HuH-7 (cell line): Measurements from ENCODE around the gene TMED3.
"Not testable (repeated sequence)": the region's sequence is repeated elsewhere in the genome, so short reads cannot be mapped to it uniquely, and the experiment has no call there.

ENCODE experiments used
- DNase-seq: peaks from one replicate; pipeline ENCODE4 v3.0.0; 2011; ENCODE audit warnings: low spot score

The TMED3 gene

GRCh38 chr15:79316864-79317263 lies 6.0 kb downstream of the TMED3 start:
- DNase-seq: no peak

- DNase-seq: not testable (repeated sequence)
Measured at GRCh38 chr15:79319973-79320372, 9.1 kb downstream of the TMED3 start.

DNA sequence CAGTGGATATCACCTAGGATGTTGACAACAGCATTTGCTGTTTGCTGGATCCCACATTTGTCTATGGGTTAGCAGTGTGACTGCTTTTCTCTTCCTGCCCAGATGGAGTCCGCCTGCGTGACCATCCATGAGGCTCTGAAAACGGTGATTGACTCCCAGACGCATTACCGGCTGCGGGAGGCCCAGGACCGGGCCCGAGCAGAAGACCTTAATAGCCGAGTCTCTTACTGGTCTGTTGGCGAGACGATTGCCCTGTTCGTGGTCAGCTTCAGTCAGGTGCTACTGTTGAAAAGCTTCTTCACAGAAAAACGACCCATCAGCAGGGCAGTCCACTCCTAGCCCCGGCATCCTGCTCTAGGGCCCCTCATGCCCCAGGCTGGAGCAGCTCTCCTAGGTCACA lies 11.0 kb downstream of the TMED3 start:
- no peak for DNase-seq

DNA sequence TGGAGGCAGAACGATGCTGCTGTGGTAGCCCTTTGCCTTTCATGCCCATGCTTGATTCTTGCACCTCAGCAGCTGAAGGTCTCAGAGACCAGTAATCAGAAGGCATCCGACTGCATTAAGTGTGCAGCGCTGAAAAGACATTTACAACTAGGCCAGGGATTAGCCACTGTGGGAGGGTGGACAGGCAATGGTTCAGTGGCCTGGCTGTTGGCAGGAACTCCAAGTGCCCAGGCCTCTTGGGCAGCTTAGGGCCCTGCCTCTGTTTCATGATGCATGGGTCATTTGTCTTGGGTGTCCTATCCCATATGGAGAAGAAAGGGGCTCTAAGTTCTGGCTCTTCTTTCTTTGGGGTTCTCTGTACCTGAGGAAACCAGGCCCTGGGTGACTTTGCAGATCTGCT lies 11.4 kb downstream of the TMED3 start:
- no peak for DNase-seq

DNA sequence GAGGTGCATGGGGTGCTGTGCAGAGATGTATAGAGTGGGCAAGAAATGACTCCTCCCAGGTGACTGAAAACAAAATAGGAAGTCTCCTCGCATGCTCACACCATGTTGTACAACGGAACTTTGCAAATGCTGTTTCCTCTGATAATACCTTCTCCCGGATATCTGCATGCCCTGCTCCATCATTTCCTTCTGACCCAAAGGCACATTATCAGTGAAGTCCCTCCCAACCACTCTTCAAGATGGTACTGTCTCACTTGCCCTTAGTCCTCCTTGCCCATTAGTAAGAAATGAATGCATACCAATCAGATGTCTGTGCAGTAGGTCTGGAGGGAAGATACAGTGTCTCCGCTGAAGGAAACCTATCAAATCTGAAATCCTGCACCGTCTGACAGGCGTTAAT lies 12.0 kb downstream of the TMED3 start:
- DNase-seq: no peak

DNA sequence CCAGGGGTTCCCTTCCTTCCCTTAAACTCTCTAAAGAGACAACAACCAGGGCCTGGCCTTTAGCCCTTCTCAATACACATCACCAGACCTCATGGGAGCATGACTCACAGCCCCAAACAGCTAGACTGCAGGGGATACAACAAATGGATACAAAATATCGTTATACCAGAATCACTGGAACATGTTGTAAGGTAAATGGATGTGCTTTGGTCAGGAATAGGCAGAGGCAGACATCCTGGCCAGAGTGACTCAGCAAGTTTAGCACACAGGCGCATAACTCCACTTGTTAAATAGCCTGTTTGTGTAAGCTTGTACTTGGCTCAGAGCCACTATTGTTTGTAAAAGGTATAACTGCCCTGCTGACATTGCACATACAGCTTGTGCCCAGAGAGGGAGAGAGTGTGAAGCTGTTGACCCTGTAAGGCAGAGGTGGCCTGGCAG lies 18.3 kb downstream of the TMED3 start:
- peak; percentile 17 for DNase-seq

GRCh38 chr15:79332824-79333510 lies 22.1 kb downstream of the TMED3 start:
- no peak for DNase-seq

- no peak for DNase-seq
Measured at GRCh38 chr15:79337591-79337990, 26.7 kb downstream of the TMED3 start.

DNA sequence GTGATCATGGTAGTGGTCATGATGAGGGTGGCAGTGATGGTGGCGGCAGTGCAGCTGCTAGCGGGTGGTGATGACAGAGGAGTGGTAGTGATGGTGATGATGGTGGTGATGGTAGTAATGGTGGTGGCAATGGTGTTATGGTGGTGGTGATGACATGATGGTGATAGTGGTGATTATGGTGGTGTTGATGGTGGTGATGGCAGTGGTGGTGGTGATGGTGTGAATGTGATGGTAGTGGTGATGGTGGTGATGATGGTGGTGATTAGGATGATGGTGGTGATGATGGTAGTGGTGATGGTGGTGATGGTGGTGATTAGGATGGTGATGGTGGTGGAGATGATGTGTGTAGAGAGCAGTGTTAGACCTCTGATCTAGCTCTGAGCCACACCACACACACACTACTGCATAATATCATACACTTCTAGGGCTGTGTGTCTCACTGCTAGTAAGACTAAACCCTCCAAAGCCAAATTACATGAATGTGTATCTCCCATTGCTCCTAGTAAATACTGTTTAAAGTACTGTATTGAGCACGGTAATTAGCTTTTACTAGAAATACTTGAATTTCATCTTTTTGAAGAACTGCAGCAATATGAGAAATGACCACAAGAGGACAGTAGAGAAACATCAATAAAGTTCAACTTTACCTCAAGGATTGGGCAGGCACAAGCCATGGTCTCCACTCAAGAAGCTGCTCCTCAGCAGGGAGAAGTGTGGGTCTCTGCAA lies 28.8 kb downstream of the TMED3 start:
- DNase-seq: peak; percentile 28

DNA sequence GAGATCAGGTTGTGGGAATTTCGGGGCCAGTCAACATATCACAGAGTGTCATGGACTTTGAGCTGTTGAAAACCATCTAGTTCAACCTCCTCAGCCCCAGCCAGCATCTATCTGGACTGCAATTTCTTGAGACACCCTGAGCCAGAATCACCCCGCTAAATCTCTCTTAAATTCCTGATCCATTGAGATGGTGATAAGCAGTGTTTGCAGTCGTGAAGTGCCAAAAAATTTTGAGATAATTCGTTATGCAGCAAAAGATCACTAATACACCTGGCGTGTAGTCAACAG lies 29.3 kb downstream of the TMED3 start:
- no peak for DNase-seq

DNA sequence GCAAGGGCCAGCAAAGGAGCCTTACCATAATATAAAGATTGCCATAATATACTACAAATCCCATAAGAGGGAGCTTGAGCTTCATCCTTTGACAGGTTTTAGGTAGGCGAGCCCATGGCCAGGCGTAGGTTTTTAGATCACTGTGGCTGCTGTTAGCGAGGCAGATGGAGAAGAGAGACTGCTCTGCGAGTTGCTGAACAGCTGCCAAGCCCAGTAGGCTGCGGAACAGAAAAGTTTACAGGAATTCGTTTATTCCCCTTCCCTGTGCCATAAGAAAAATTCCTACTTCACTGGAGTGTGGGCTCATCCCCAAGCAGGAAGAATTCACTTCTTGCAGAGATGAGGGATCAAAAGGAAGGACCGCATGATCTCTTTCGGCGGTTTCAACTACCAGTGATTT lies 30.5 kb downstream of the TMED3 start:
- DNase-seq: no peak

DNA sequence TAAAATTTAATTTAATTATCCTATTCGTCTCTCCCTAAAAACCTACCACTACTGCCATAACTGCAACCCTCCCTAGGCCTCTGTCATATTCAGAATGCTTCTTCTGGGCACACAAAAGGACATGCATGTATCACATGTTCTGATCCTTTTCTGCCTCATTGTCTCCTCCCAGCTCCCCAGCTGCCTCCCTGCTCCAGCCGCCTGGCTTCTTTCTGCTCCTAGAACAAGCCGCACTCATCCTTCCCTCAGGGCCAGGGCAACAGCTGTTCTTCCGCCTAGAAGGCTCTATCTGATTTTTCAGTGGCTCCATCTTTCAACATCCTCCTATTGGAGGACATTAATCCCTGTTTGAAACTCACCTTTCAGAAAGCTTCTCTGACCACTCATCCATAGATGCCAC lies 38.6 kb downstream of the TMED3 start:
- DNase-seq: no peak

GRCh38 chr15:79352206-79352605 lies 41.3 kb downstream of the TMED3 start:
- DNase-seq: no peak

- DNase-seq: no peak
Measured at GRCh38 chr15:79357566-79357965, 46.7 kb downstream of the TMED3 start.

DNA sequence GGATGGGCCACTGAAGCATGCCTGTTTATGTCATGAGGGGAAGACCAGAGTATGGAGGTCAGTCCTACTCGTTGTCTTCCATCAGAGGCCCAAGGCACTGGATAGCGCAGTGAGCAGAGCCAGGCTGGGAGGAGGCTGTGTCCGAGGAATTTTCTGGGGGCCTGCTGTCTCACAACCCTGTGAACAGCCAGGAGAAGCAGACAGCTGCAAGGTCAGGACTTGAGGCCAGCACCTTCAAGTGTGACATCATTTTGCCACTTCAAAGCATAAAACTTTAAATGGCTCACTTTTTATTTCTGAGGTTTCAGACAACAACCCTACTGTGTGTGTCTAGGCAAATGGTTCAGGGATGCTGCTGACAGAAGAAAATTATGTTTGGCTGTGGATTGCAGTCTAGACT lies 47.2 kb downstream of the TMED3 start:
- DNase-seq: no peak

- no peak for DNase-seq
Measured at GRCh38 chr15:79364571-79365240, 53.8 kb downstream of the TMED3 start.

DNA sequence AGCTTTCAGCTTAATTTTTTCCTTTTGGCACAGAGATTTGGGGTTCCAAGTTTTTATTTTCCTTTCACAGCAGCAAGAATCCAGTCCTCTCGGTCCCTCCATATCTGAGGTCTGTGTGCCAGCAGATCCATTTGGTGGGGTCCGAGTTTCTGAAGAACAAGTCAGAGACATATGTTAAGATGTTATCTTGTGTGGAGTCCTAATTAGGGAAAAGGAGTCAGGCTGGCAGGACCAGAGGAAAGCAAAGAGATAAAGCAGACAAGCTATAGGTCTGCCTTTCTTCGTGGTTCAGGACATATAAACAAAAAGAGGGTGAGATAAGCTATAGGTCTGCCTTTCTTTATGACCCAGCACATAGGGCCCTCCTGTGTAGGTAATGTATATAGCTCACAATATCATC lies 54.9 kb downstream of the TMED3 start:
- no peak for DNase-seq

DNA sequence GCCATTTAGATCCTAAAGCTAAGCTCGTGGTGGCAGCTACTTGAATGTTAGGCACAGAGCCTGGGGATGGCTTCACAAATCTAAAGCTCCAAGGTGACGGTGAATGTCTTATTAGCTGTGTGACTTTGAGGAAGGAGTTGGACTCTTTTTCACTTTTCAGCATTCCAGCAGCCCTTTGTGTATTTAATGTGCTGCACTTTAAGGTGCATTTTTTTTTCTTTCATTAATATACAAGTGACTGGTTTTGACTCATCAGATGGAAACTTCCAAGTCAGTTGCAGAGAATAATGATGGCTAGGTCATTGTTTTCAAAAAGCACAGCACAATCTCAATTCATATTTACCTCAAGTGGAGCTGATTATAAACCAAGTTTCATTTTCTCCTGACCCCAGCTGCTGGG lies 55.8 kb downstream of the TMED3 start:
- DNase-seq: no peak

DNA sequence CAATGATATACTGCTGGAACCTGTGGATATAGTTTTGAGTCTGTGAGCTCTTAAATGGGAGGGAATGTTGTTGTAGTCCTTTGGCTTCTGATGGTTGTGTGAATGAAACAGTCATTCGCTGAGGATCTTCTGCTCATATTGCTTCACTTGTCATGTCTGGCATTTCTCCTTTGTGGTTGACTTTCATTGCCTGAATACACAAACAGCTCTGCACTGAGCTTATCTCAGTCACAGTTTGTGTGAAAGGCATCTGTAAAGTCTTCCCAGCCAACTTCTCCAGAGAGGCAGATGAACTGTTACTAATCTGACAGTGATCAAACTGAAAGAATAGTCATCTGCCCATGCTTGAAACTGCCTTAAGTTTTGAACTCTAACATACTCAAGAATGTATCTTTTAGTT lies 59.8 kb downstream of the TMED3 start:
- no peak for DNase-seq

GRCh38 chr15:79371591-79371990 lies 60.7 kb downstream of the TMED3 start:
- DNase-seq: no peak

DNA sequence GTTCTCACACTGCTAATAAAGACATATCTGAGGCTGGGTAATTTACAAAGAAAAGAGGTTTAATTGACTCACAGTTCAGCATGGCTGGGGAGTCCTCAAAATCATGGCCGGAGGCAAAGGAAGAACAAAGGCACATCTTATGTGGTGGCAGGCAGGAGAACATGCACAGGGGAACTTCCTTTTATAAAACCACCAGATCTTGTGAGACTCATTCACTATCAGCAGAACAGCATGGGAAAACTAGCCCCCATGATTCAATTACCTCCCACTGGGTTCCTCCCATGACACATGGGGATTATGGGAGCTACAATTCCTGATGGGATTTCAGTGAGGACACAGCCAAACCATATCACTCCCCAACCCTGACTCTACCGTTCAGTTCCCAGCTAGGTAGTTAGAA lies 61.5 kb downstream of the TMED3 start:
- no peak for DNase-seq
